Astrocyte of the cerebellum (primary cell): ENCODE results near the gene PCGF6.
A peak's percentile ranks its signal among the peaks of the same experiment; 100 is the strongest.

Source experiments
- DNase-seq: peaks from one replicate; pipeline ENCODE4 v3.0.0-alpha.2; 2011; ENCODE audit warnings: low read depth
- H3K4me3 ChIP-seq: 2 replicates; pipeline ENCODE4 v1.5.1; 2011; ENCODE audit warnings: mild to moderate bottlenecking, low read depth, low read length, moderate library complexity
- in situ Hi-C: cut with HindIII; loops from 2 replicates; pipeline ENCODE4 v1.10.0; 2017; ENCODE audit warnings: low sequenced_read_pairs
- TF ChIP-seq, protein P1 (sequence below): IDR thresholded peaks from 2 replicates; pipeline ENCODE4 v1.5.1; 2012; ENCODE audit warnings: low read length, low read depth, moderate library complexity, mild to moderate bottlenecking; ENCODE audit errors: missing control alignments

The PCGF6 gene, protein sequence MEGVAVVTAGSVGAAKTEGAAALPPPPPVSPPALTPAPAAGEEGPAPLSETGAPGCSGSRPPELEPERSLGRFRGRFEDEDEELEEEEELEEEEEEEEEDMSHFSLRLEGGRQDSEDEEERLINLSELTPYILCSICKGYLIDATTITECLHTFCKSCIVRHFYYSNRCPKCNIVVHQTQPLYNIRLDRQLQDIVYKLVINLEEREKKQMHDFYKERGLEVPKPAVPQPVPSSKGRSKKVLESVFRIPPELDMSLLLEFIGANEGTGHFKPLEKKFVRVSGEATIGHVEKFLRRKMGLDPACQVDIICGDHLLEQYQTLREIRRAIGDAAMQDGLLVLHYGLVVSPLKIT

DNA sequence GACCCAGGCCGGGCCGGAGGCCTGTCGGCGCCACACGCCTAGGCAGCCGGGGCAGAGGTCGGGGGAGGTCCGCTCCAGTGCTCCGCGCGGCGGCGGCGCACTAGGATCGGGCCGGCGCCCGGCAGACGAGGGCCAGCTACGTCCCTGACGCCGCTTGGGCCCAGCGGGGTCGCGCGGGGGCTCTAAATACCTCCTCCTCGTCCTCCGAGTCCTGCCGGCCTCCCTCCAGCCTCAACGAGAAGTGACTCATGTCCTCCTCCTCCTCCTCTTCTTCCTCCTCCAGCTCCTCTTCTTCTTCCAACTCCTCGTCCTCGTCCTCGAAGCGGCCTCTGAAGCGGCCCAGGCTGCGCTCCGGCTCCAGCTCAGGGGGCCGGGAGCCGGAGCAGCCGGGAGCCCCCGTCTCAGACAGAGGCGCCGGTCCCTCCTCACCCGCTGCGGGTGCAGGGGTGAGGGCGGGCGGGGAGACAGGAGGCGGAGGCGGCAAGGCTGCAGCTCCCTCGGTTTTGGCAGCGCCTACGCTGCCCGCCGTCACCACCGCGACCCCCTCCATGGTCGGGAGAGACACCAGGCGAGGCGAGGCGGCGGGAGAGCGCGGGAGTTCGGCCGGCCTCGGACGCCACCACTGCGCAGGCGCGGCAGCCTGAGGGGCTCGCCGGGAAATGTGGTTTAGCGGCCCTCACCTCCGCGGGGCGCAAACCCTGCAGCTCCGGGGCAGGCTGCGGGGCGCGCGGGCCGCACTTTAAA lies at the start of gene PCGF6:
Gene PCGF6, minus strand, starts transcription at position 624 of the 744 bp plus-strand sequence. Its CDS starts 74 bp downstream, at position 550.
- TF ChIP-seq, protein P1, sequence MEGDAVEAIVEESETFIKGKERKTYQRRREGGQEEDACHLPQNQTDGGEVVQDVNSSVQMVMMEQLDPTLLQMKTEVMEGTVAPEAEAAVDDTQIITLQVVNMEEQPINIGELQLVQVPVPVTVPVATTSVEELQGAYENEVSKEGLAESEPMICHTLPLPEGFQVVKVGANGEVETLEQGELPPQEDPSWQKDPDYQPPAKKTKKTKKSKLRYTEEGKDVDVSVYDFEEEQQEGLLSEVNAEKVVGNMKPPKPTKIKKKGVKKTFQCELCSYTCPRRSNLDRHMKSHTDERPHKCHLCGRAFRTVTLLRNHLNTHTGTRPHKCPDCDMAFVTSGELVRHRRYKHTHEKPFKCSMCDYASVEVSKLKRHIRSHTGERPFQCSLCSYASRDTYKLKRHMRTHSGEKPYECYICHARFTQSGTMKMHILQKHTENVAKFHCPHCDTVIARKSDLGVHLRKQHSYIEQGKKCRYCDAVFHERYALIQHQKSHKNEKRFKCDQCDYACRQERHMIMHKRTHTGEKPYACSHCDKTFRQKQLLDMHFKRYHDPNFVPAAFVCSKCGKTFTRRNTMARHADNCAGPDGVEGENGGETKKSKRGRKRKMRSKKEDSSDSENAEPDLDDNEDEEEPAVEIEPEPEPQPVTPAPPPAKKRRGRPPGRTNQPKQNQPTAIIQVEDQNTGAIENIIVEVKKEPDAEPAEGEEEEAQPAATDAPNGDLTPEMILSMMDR, result no peak
- in situ Hi-C loops, result no loop called here
- no peak for DNase-seq
- peak within 1 kb of the TSS; percentile 72 for H3K4me3 ChIP-seq

DNA sequence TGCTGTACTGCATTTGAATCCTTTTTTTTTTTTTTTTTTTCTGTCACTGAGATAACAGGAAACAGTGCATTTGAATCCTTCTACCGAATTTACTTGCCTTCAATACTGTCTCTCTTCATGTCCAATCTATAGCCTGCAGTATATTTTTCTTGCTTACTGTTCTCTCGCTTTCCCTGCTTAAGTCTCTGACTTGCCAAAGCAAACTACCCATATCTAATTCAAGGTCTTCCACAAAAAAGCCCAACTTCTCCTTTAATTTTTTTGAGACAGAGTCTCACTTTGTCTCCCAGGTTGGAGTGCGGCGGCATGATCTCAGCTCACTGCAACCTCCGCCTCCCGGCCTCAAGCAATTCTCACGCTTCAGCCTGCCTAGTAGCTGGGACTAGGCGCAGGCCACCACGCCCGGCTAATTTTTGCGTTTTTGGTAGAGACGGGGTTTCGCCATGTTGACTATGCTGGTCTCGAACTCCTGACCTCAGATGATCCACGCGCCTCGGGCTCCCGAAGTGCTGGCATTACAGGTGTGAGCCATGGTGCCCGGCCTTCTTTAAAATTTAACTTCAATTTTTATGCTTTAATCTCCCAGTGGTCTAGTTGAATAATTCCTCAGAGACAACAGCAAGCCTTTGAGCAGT lies 46.4 kb upstream of the PCGF6 start:
- TF ChIP-seq, protein P1, result no peak
- peak overlapping the region; percentile 82 for H3K4me3 ChIP-seq
- in situ Hi-C loops, result loop anchor here (5.0 kb wide), 1 partner anchor 55 kb away; the partner anchor contains the start of gene CALHM2
- DNase-seq, result no peak

DNA sequence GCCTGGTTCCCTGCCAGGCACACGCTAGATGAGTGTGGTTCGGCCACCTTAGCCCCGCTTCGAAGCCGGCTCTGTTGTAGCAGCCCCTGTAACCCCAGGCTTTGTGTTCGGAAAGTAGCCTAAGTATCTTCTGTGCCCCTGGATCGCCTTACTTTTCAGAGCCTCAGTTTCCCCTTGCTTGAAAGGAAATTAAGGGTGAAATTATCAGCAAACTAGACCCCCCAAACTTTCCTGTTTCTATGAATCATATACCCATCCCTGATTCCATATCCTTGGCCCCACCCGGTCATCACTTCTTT lies 45.8 kb upstream of the PCGF6 start:
- in situ Hi-C loops, result loop anchor here (5.0 kb wide), 1 partner anchor 56 kb away; the partner anchor contains the start of gene CALHM2
- H3K4me3 ChIP-seq, result peak overlapping the region; percentile 82
- DNase-seq, result no peak
- TF ChIP-seq, protein P1, result no peak

DNA sequence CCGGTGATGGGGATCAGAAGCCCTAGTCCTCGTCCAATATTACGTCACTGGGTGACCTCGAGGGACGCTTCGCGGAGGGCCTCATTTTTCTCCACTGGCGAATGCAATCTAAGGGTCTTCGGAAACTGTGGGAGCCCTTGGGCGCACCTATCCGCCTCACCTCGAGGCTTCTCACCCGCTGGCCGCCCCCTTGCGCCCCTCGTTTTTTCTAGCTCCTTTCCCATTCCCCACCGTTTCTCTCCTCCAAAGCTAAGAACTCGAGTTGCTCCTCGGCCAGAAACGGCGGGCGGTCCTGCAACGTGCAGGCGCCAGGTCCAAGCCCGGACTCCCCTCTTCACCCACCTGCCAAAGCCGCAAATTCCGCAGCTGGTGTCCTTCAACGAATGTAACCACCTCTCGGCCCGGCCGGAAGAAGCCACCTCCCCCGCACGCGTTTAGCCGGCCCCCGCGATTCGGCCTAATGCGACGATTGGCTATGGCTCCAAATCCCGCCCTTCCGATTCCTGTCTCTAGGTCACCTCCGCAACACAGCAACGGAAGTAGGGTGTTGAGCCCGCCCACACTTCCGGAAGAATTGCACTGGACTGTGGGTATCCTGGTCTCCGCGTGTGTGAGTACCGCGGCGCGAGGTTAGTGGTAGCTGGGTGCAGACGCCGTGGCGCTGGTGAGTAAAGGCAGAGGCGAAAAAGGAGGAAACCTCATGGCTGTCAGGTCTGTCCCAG lies 45.3 kb upstream of the PCGF6 start, which contains the start of the genes ATP5MK and PDCD11:
Gene ATP5MK, minus strand, starts transcription at position 409 of the 722 bp plus-strand sequence. CDS start 4,018 bp downstream, outside the sequence.
Gene PDCD11, plus strand, starts transcription at position 560 of the 722 bp plus-strand sequence. CDS start 1,801 bp downstream, outside the sequence.
- H3K4me3 ChIP-seq, result peak within 1 kb of the TSS; percentile 82
- TF ChIP-seq, protein P1, result peak; percentile 27
- in situ Hi-C loops, result loop anchor here (5.0 kb wide), 1 partner anchor 56 kb away; the partner anchor contains the start of gene CALHM2
- DNase-seq, result peak; percentile 96

DNA sequence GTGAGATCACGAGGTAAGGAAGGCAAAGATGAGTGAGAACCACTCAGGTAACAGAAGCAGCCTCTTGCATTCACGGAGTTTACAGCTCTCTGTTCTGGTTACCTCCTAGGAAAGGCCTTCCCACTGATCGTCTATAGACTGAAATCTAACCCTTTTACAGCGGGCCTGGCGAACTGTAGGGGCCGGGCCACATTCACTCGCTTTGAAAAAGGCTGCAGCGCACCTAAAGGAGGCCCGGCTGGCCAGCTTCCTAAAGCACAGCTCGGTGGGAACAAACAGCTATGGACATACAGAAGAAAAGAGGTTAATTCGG lies 44.8 kb upstream of the PCGF6 start:
- in situ Hi-C loops, result loop anchor here (5.0 kb wide), 1 partner anchor 57 kb away; the partner anchor contains the start of gene CALHM2
- no peak for DNase-seq
- TF ChIP-seq, protein P1, result no peak
- peak overlapping the region; percentile 82 for H3K4me3 ChIP-seq

DNA sequence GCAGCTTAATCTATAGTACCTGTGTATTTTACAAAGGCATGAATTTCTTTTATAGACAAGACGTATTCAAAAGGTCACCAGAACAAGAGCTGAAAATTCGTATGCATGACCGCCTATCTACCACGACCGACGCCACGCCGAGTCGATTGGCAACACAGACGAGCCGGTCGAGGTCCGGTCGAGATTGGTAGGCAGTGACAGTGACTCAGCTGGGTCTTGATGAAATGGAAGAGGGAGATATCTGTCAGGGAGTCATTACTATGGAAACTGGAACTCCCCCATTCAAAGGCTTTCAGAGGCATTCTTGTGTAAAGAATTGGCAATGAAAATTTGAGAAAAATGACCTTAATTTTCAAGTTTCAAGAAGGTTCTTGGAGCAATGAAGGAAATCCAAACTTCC lies 43.2 kb upstream of the PCGF6 start:
- TF ChIP-seq, protein P1, result no peak
- in situ Hi-C loops, result no loop called here
- no peak overlapping the region for H3K4me3 ChIP-seq
- no peak for DNase-seq
